ENCODE data around the gene DEPP1. TPM values are rescaled to one million over a fixed set of nuclear protein-coding genes. Genes with fewer than 3 reads are reported as not detected.

The DEPP1 gene
- total and polyA plus RNA-seq, 2 donors (not counting 1 experiment from before 2014, with no cell fraction given): not detected

DNA sequence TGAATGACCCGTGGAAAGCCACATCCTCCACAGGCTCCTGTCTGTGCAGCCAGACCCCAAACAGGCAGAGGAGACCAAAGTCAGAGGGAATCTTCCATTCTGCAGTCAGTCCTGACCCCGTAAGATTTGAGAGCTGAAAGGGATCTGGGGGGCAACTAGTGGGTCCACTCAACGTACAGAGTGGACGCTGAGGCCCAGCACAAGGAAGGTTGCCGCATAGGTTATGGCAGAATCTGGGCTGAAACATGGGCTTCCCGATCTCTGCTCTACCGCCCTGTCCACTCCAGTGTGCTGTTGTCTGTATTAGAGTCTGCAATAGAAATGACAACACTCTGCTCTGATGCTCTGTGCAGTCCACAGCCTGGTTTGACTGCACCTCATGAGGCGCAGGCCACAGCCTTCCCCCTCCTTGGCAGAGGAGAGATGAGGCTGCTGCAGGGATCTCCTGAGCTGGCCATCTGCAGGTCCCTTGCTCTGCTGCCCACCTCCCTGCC is 14.2 kb upstream of the DEPP1 start:
- Histone ChIP-seq H3K4me3 (ENCODE audit: control extremely low read depth in 1 of 5, extremely low read depth in 1 of 5, insufficient read depth in 1 of 5, low read depth in 2 of 5, low read length in 4 of 5) (no peak overlapping the region), H3K36me3 (replicated peaks in 1 of 2; ENCODE audit: control extremely low read depth in 1 of 2, control insufficient read depth in 1 of 2, extremely low read depth in 1 of 2, insufficient read depth in 2 of 2, low read length in 1 of 2) (no peaks in the 10 kb centered on the region), H3K9me3 (ENCODE audit: control extremely low read depth in 1 of 3, control insufficient read depth in 2 of 3, insufficient read depth in 1 of 3, low read length in 2 of 3) (no peaks in the 10 kb centered on the region), H3K27me3 (replicated peaks in 1 of 4; ENCODE audit: control extremely low read depth in 1 of 4, control insufficient read depth in 3 of 4, insufficient read depth in 4 of 4, low read length in 3 of 4) (no peaks in the 10 kb centered on the region), H3K4me2 (replicated peaks; ENCODE audit: low read depth, low read length, poor library complexity, severe bottlenecking) (no peak overlapping the region), H3K4me1 (ENCODE audit: control insufficient read depth in 2 of 2, insufficient read depth in 2 of 2, low read length in 2 of 2) (peaks cover 0 to 5% of the 10 kb centered on the region in 2 donors), H4K20me1 (ENCODE audit: control insufficient read depth, insufficient read depth, low read length, poor library complexity, severe bottlenecking) (no peaks in the 10 kb centered on the region), H3K9ac (ENCODE audit: low read length) (no peak overlapping the region), H3K27ac (ENCODE audit: low read length in 2 of 2) (no peak overlapping the region), H3K79me2 (ENCODE audit: control insufficient read depth, insufficient read depth, low read length) (no peaks in the 10 kb centered on the region), H2AFZ (ENCODE audit: insufficient read depth, low read depth, low read length, poor library complexity, severe bottlenecking) (no peak overlapping the region)
- CTCF ChIA-PET: no interaction called here
- POLR2A ChIA-PET: no interaction called here
- DNase-seq: no peak
- Mint-ChIP-seq H3K27me3 (peaks cover 10% of the 10 kb centered on the region), H3K9me3 (ENCODE audit: insufficient read depth) (no peaks in the 10 kb centered on the region), H3K4me3 (no peak overlapping the region), H3K4me1 (no peaks in the 10 kb centered on the region), H3K27ac (no peak overlapping the region)
- WGBS (ENCODE audit: insufficient coverage): 97% methylated on average over 8 of the region's 8 CpGs
- intact Hi-C loops (cut with micrococcal nuclease): no loop called here
- TF ChIP-seq CTCF (IDR thresholded peaks at IDR 0.05) (no peak), EZH2 (IDR thresholded peaks at IDR 0.05; ENCODE audit: borderline replicate concordance, insufficient read depth, low read depth, low read length, poor library complexity, severe bottlenecking) (no peak)
- no peak for ATAC-seq (ENCODE audit: low read depth)

DNA sequence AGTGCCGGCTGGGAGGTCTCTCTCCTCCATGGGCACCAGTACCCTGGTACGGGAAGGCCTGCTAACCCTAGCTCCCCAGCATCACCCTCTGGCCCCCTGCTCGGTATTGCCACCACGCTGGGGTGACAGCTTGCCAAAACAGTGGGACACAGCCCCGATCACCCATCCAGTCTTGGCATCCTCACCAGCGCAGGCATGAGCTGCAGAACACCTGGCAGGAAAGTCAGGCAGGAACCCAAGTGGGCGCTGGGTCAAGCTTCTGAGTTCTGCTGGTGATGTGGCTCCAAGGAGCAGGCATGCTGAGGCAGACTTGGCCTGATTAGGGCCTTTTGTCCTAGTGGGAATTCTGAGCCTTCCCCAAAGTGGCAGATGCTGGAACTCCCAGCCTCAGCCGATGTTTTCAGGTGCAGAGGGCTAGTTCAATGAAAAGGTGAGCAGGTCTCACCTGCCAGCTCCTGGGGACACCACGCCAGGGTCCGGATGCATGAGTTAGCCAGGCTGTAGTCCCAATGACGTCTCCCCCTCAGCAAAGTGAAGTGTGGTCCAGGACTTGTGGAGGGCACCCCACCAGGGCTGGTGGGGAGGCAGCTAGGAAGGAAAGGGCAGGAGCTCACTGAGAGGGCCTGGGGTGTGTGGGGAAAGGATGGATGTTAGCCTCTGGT is 13.6 kb upstream of the DEPP1 start:
- ATAC-seq (ENCODE audit: low read depth) (no peak), DNase-seq (no peak)
- no peak for TF ChIP-seq CTCF (IDR thresholded peaks at IDR 0.05)
- TF ChIP-seq EZH2 (IDR thresholded peaks at IDR 0.05; ENCODE audit: borderline replicate concordance, insufficient read depth, low read depth, low read length, poor library complexity, severe bottlenecking): no peak
- H3K4me2 ChIP-seq (replicated peaks; ENCODE audit: low read depth, low read length, poor library complexity, severe bottlenecking): no peak overlapping the region
- no peaks in the 10 kb centered on the region for H3K9me3 Mint-ChIP-seq (ENCODE audit: insufficient read depth)
- no peak overlapping the region for H3K27ac ChIP-seq (ENCODE audit: low read length in 2 of 2)
- no peak overlapping the region for H2AFZ ChIP-seq (ENCODE audit: insufficient read depth, low read depth, low read length, poor library complexity, severe bottlenecking)
- no peaks in the 10 kb centered on the region for H3K9me3 ChIP-seq (ENCODE audit: control extremely low read depth in 1 of 3, control insufficient read depth in 2 of 3, insufficient read depth in 1 of 3, low read length in 2 of 3)
- intact Hi-C loops (cut with micrococcal nuclease): no loop called here
- H3K9ac ChIP-seq (ENCODE audit: low read length): no peak overlapping the region
- no peaks in the 10 kb centered on the region for H3K36me3 ChIP-seq (replicated peaks in 1 of 2; ENCODE audit: control extremely low read depth in 1 of 2, control insufficient read depth in 1 of 2, extremely low read depth in 1 of 2, insufficient read depth in 2 of 2, low read length in 1 of 2)
- no peak overlapping the region for H3K4me3 ChIP-seq (ENCODE audit: control extremely low read depth in 1 of 5, extremely low read depth in 1 of 5, insufficient read depth in 1 of 5, low read depth in 2 of 5, low read length in 4 of 5)
- H3K27me3 Mint-ChIP-seq: peaks cover 10% of the 10 kb centered on the region
- WGBS (ENCODE audit: insufficient coverage): 93% methylated on average over 11 of the region's 11 CpGs
- no peaks in the 10 kb centered on the region for H3K4me1 Mint-ChIP-seq
- no peaks in the 10 kb centered on the region for H3K79me2 ChIP-seq (ENCODE audit: control insufficient read depth, insufficient read depth, low read length)
- ChIA-PET CTCF (no interaction called here), POLR2A (no interaction called here)
- H3K27me3 ChIP-seq (replicated peaks in 1 of 4; ENCODE audit: control extremely low read depth in 1 of 4, control insufficient read depth in 3 of 4, insufficient read depth in 4 of 4, low read length in 3 of 4): no peaks in the 10 kb centered on the region
- H3K27ac Mint-ChIP-seq: no peak overlapping the region
- H3K4me3 Mint-ChIP-seq: no peak overlapping the region
- H3K4me1 ChIP-seq (ENCODE audit: control insufficient read depth in 2 of 2, insufficient read depth in 2 of 2, low read length in 2 of 2): peaks cover 0 to 5% of the 10 kb centered on the region in 2 donors
- H4K20me1 ChIP-seq (ENCODE audit: control insufficient read depth, insufficient read depth, low read length, poor library complexity, severe bottlenecking): no peaks in the 10 kb centered on the region
